Spleen (tissue), 11 donors: ENCODE results near the gene CHURC1. TPM values are rescaled to one million over a fixed set of nuclear protein-coding genes. Genes with fewer than 3 reads are reported as not detected.

ENCODE experiments used
- DNase-seq: peaks from one replicate; pipeline ENCODE4 v3.0.0-alpha.2; 2020
- H3K27ac ChIP-seq, 8 donors: fragments of 200-600 bp; sonication (generic) in 7 of 8; 1 replicate in 4 of 8; 2 replicates in 4 of 8; pipeline versions ENCODE4 v1.5.0 to v1.8.0; 2016 to 2021; ENCODE audit warnings: inconsistent platforms in 4 of 8, mild to moderate bottlenecking in 4 of 8, moderate library complexity in 1 of 8
- H3K27me3 ChIP-seq, 7 donors: fragments of 200-600 bp; sonication (generic) in 6 of 7; replicated peaks in 1 of 7; 1 replicate in 4 of 7; 2 replicates in 3 of 7; pipeline versions ENCODE4 v1.5.0 to v1.8.0; 2016 to 2021; ENCODE audit warnings: inconsistent platforms in 3 of 7, mild to moderate bottlenecking in 1 of 7
- H3K36me3 ChIP-seq, 6 donors: fragments of 200-600 bp; sonication (generic) in 5 of 6; 1 replicate in 4 of 6; 2 replicates in 2 of 6; pipeline versions ENCODE4 v1.5.0 to v1.8.0; 2016 to 2021; ENCODE audit warnings: inconsistent platforms in 2 of 6
- H3K4me1 ChIP-seq, 6 donors: fragments of 200-600 bp; sonication (generic) in 5 of 6; 1 replicate in 3 of 6; 2 replicates in 3 of 6; pipeline versions ENCODE4 v1.5.0 to v1.8.0; 2016 to 2021; ENCODE audit warnings: inconsistent platforms in 3 of 6
- H3K4me3 ChIP-seq, 8 donors: fragments of 200-600 bp; sonication (generic) in 7 of 8; 1 replicate in 4 of 8; 2 replicates in 4 of 8; pipeline versions ENCODE4 v1.5.0 to v1.8.0; 2016 to 2021; ENCODE audit warnings: inconsistent platforms in 4 of 8, mild to moderate bottlenecking in 4 of 8, moderate library complexity in 2 of 8
- H3K9me3 ChIP-seq, 8 donors: fragments of 200-600 bp; sonication (generic) in 7 of 8; 1 replicate in 4 of 8; 2 replicates in 4 of 8; pipeline versions ENCODE4 v1.5.0 to v1.8.0; 2016 to 2021; ENCODE audit warnings: inconsistent platforms in 4 of 8
- CTCF ChIP-seq, 11 experiments: fragments of 200-600 bp in 7 of 11; fragments of 450-650 bp in 4 of 11; sonication (generic) in 4 of 11; IDR thresholded peaks in 8 of 11; conservative IDR thresholded peaks in 3 of 11; 1 replicate in 7 of 11; 2 replicates in 4 of 11; pipeline versions ENCODE4 v1.4.0 to v1.8.0; 2016 to 2021; ENCODE audit warnings: antibody characterized with exemption in 11 of 11, inconsistent platforms in 4 of 11, mild to moderate bottlenecking in 1 of 11
- POLR2A ChIP-seq, 3 donors: fragments of 450-650 bp; IDR thresholded peaks; one replicate each; pipeline ENCODE4 v1.5.1; 2017; ENCODE audit warnings: antibody characterized with exemption in 3 of 3, mild to moderate bottlenecking in 1 of 3
- POLR2AphosphoS5 ChIP-seq, 3 donors: sonication (generic); formaldehyde crosslinking; IDR thresholded peaks; one replicate each; pipeline ENCODE4 v1.5.1; 2017; ENCODE audit warnings: antibody characterized with exemption in 3 of 3
- WGBS, 5 donors: extraction: QIAGEN DNeasy Blood & Tissue Kit in 3 of 5; methylation state at CpG; one replicate each; pipeline versions ENCODE4 v1.1.5 to v1.1.7; 2013 to 2018; 5-methylcytosine and 5-hydroxymethylcytosine counted together
- intact Hi-C: fragments of 100-400 bp; cut with DNase I; formaldehyde crosslinking; loops from one replicate; pipeline ENCODE4 v1.15.0; 2023; ENCODE audit warnings: low total_unique reads
- polyA plus RNA-seq, 3 donors: library from polyadenylated mRNA; stranded (reverse); fragments of 200-250 nt; gene quantifications; one replicate each; pipeline ENCODE4 v1.2.1, GENCODE V29; 2013
- total RNA-seq, 7 donors: library from RNA; depleted of rRNA in 3 of 7; stranded (reverse); fragments of >200 nt in 3 of 7; fragmentation: NEBNext Ultra II Directional in 4 of 7; extraction: Animal tissue kit (Norgen Biotek cat#: 25700) in 4 of 7; gene quantifications; one replicate each; pipeline versions ENCODE4 v1.1.0 to v1.2.1, GENCODE V29; 2016 to 2021
- donor health status: healthy with polysubstance abuse.
- donor health status: DM: no; HTN: no; CAD: no; lungs with moderate emphysema.
- donor health status: DM: no; HTN: no; CAD: no.
- donor health status: Bipolar disorder and iron deficiency.
- donor health status: healthy.
- donor health status: DM: no; HTN: no; CAD: no.
- donor health status: DM: yes; HTN: yes; CAD: no.

CHURC1 gene
- total and polyA plus RNA-seq, 10 donors, result 34.0 to 135 (median 64.2) TPM

- no peak overlapping the region for H3K4me3 ChIP-seq
- no peak overlapping the region for H3K27ac ChIP-seq
- 88 to 99% (median 96%) methylated on average over 5 of the region's 5 CpGs for WGBS, 5 donors
- DNase-seq, result no peak
- H3K36me3 ChIP-seq, result peaks cover 0 to 23% (median 0%) of the 10 kb centered on the region in 6 donors
- H3K27me3 ChIP-seq, result no peaks in the 10 kb centered on the region
- H3K9me3 ChIP-seq, result no peaks in the 10 kb centered on the region
- intact Hi-C loops, result no loop called here
- no peak for TF ChIP-seq CTCF (IDR thresholded peaks at IDR 0.05 in 8 of 11, conservative IDR thresholded peaks at IDR 0.05 in 3 of 11)
- no peak for TF ChIP-seq POLR2A (IDR thresholded peaks at IDR 0.05)
- no peak for TF ChIP-seq POLR2AphosphoS5 (IDR thresholded peaks at IDR 0.05)
- H3K4me1 ChIP-seq, result no peaks in the 10 kb centered on the region
Observed at GRCh38 chr14:64958743-64959142, 44.5 kb downstream of the CHURC1 start.

GRCh38 chr14:64960762-64961276 is 46.6 kb downstream of the CHURC1 start:
- no peaks in the 10 kb centered on the region for H3K27me3 ChIP-seq
- H3K9me3 ChIP-seq, result no peaks in the 10 kb centered on the region
- TF ChIP-seq POLR2AphosphoS5 (IDR thresholded peaks at IDR 0.05) (no peak), POLR2A (IDR thresholded peaks at IDR 0.05) (no peak), CTCF (IDR thresholded peaks at IDR 0.05 in 8 of 11, conservative IDR thresholded peaks at IDR 0.05 in 3 of 11) (no peak)
- peaks cover 0 to 6% (median 0%) of the 10 kb centered on the region in 6 donors for H3K4me1 ChIP-seq
- H3K4me3 ChIP-seq, result no peak overlapping the region
- no peak for DNase-seq
- H3K36me3 ChIP-seq, result peaks cover 0 to 12% (median 0%) of the 10 kb centered on the region in 6 donors
- intact Hi-C loops, result no loop called here
- H3K27ac ChIP-seq, result no peak overlapping the region
- WGBS, 5 donors, result 63 to 73% (median 68%) methylated on average over 3 to 5 of the region's 5 CpGs

GRCh38 chr14:64963611-64964010 is 49.4 kb downstream of the CHURC1 start:
- TF ChIP-seq CTCF (IDR thresholded peaks at IDR 0.05 in 8 of 11, conservative IDR thresholded peaks at IDR 0.05 in 3 of 11), result no peak
- TF ChIP-seq POLR2A (IDR thresholded peaks at IDR 0.05), result no peak
- no peak for TF ChIP-seq POLR2AphosphoS5 (IDR thresholded peaks at IDR 0.05)
- WGBS, 5 donors, result 26 to 60% (median 42%) methylated on average over 1 of the region's 1 CpG
- Histone ChIP-seq H3K36me3 (no peaks in the 10 kb centered on the region), H3K9me3 (no peaks in the 10 kb centered on the region), H3K27ac (no peak overlapping the region), H3K4me3 (no peak overlapping the region), H3K4me1 (peaks cover 0 to 8% (median 0%) of the 10 kb centered on the region in 6 donors), H3K27me3 (no peaks in the 10 kb centered on the region)
- DNase-seq, result no peak
- intact Hi-C loops, result no loop called here

- Histone ChIP-seq H3K4me3 (no peak overlapping the region), H3K9me3 (no peaks in the 10 kb centered on the region), H3K4me1 (peaks cover 0 to 12% (median 0%) of the 10 kb centered on the region in 6 donors), H3K27ac (no peak overlapping the region), H3K27me3 (peaks cover 0 to 3% (median 0%) of the 10 kb centered on the region in 7 donors), H3K36me3 (no peaks in the 10 kb centered on the region)
- TF ChIP-seq CTCF (IDR thresholded peaks at IDR 0.05 in 8 of 11, conservative IDR thresholded peaks at IDR 0.05 in 3 of 11), result no peak
- TF ChIP-seq POLR2AphosphoS5 (IDR thresholded peaks at IDR 0.05), result no peak
- no peak for TF ChIP-seq POLR2A (IDR thresholded peaks at IDR 0.05)
- 74 to 89% (median 81%) methylated on average over 15 of the region's 15 CpGs for WGBS, 5 donors
- DNase-seq, result no peak
- intact Hi-C loops, result no loop called here
Observed at GRCh38 chr14:64965356-64966000, 51.2 kb downstream of the CHURC1 start.
